ENCODE data around the gene PGBD5. TPM values are rescaled to one million over a fixed set of nuclear protein-coding genes. Genes with fewer than 3 reads are reported as not detected.

PGBD5 gene
- total and polyA plus RNA-seq, 2 of the 13 experiments (the other 11 are each of a cell fraction or from before 2014, with no cell fraction given): 0.04 to 0.13 TPM

- ChIA-PET CTCF (ENCODE audit: low intra/inter-chr PET ratio, low total read pairs) (no interaction called here), POLR2A (no interaction called here)
- in situ Hi-C loops (cut with HindIII; ENCODE audit: extremely low pct_ligation_motif_present, low pct_unique_long_range_greater_than_20kb) (no loop called here), intact Hi-C loops (cut with micrococcal nuclease; ENCODE audit: unreplicated experiment) (no loop called here)
- Histone ChIP-seq H2AFZ (ENCODE audit: low read length) (no peak overlapping the region), H3K4me1 (ENCODE audit: insufficient read depth, low read length) (peaks cover 14% of the 10 kb centered on the region), H3K9me3 (ENCODE audit: low read length) (no peaks in the 10 kb centered on the region), H3K27me3 (ENCODE audit: control insufficient read depth in 1 of 2, insufficient read depth in 2 of 2, low read length in 2 of 2) (peaks cover 0 to 4% of the 10 kb centered on the region in 2 experiments; a peak in 2 of 5 replicates), H3K36me3 (replicated peaks in 1 of 2; ENCODE audit: control insufficient read depth in 1 of 2, insufficient read depth in 2 of 2, low read length in 2 of 2) (no peaks in the 10 kb centered on the region), H3K79me2 (ENCODE audit: insufficient read depth, low read length) (no peaks in the 10 kb centered on the region), H3K27ac (ENCODE audit: extremely low read length, insufficient read depth, low read length) (no peak overlapping the region), H3K9ac (ENCODE audit: insufficient read depth, low read depth, low read length) (no peak overlapping the region), H4K20me1 (ENCODE audit: insufficient read depth, low read length) (no peaks in the 10 kb centered on the region), H3K4me3 (replicated peaks in 1 of 3; ENCODE audit: insufficient read depth in 1 of 3, low read depth in 2 of 3, low read length in 3 of 3) (no peak overlapping the region), H3K4me2 (ENCODE audit: low read depth, low read length) (no peak overlapping the region)
- DNase-seq (ENCODE audit: low spot score) (no peak), ATAC-seq (no peak), FAIRE-seq (no peak)
- BruUV-seq (replicated peaks): no TSS peak
- WGBS (ENCODE audit: low lambda C conversion rate): 100% methylated on average over 1 of the region's 10 CpGs
- TF ChIP-seq ZMYM3 (CRISPR knock-in tag; IDR thresholded peaks at IDR 0.05) (no peak), GATAD2A (CRISPR knock-in tag; IDR thresholded peaks at IDR 0.05) (no peak), TEF (CRISPR knock-in tag; IDR thresholded peaks at IDR 0.05) (no peak), RAD51 (IDR thresholded peaks at IDR 0.05; ENCODE audit: borderline replicate concordance) (peak; percentile 17; the same call in 1 of the 2 replicates)
- TF ChIP-seq, protein P1, sequence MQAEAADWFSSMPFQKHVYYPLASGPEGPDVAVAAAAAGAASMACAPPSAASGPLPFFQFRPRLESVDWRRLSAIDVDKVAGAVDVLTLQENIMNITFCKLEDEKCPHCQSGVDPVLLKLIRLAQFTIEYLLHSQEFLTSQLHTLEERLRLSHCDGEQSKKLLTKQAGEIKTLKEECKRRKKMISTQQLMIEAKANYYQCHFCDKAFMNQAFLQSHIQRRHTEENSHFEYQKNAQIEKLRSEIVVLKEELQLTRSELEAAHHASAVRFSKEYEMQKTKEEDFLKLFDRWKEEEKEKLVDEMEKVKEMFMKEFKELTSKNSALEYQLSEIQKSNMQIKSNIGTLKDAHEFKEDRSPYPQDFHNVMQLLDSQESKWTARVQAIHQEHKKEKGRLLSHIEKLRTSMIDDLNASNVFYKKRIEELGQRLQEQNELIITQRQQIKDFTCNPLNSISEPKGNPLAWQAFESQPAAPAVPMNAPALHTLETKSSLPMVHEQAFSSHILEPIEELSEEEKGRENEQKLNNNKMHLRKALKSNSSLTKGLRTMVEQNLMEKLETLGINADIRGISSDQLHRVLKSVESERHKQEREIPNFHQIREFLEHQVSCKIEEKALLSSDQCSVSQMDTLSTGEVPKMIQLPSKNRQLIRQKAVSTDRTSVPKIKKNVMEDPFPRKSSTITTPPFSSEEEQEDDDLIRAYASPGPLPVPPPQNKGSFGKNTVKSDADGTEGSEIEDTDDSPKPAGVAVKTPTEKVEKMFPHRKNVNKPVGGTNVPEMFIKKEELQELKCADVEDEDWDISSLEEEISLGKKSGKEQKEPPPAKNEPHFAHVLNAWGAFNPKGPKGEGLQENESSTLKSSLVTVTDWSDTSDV (CRISPR knock-in tag; IDR thresholded peaks at IDR 0.05): no peak
Measured at GRCh38 chr1:230361941-230362340, 64.2 kb downstream of the PGBD5 start.
